NCI-H1436 (cell line): ENCODE data around the gene DUS1L.

Experiments used
- DNase-seq: peaks from one replicate; lab custom pipeline; 2025; lab: John Stamatoyannopoulos, UW

Gene DUS1L

GRCh38 chr17:82076018-82076784, 10.6 kb upstream of the DUS1L start:
- DNase-seq = no peak

- DNase-seq = no peak
Measured at GRCh38 chr17:82073446-82073845, 7.8 kb upstream of the DUS1L start.

- DNase-seq = no peak
Measured at GRCh38 chr17:82072827-82073226, 7.2 kb upstream of the DUS1L start.

GRCh38 chr17:82070611-82071010, 5.0 kb upstream of the DUS1L start:
- DNase-seq = no peak

GRCh38 chr17:82065193-82065637, 389 bp downstream of the DUS1L start:
- no peak for DNase-seq

GRCh38 chr17:82064433-82065192, 991 bp downstream of the DUS1L start:
- no peak for DNase-seq

- no peak for DNase-seq
Measured at GRCh38 chr17:82063424-82064415, 1.9 kb downstream of the DUS1L start.

- DNase-seq = no peak
Measured at GRCh38 chr17:82062984-82063368, 2.6 kb downstream of the DUS1L start.

- no peak for DNase-seq
Measured at GRCh38 chr17:82062076-82062983, 3.3 kb downstream of the DUS1L start.

GRCh38 chr17:82061047-82061925, 4.3 kb downstream of the DUS1L start:
- no peak for DNase-seq

GRCh38 chr17:82060614-82061013, 5.0 kb downstream of the DUS1L start:
- no peak for DNase-seq

- no peak for DNase-seq
Measured at GRCh38 chr17:82060001-82060380, 5.6 kb downstream of the DUS1L start.

- no peak for DNase-seq
Measured at GRCh38 chr17:82059272-82060000, 6.2 kb downstream of the DUS1L start.

GRCh38 chr17:82058855-82059249, 6.8 kb downstream of the DUS1L start:
- DNase-seq = no peak

- DNase-seq = no peak
Measured at GRCh38 chr17:82058230-82058854, 7.3 kb downstream of the DUS1L start.

- DNase-seq = no peak
Measured at GRCh38 chr17:82056729-82057621, 8.6 kb downstream of the DUS1L start.

- no peak for DNase-seq
Measured at GRCh38 chr17:82055965-82056728, 9.5 kb downstream of the DUS1L start.
